ENCODE data around the gene SCAPER. TPM values are rescaled to one million over a fixed set of nuclear protein-coding genes. Genes with fewer than 3 reads are reported as not detected.
"Not testable (repeated sequence)": the region's sequence is repeated elsewhere in the genome, so short reads cannot be mapped to it uniquely, and the experiment has no call there.

SCAPER gene
- total and polyA plus RNA-seq, 8 donors, result 4.9 to 136 (median 18.2) TPM

GRCh38 chr15:76903251-76903681, 1.9 kb downstream of the SCAPER start:
- TF ChIP-seq POLR2AphosphoS5 (IDR thresholded peaks at IDR 0.05) (no peak), EP300 (IDR thresholded peaks at IDR 0.05) (no peak), POLR2A (IDR thresholded peaks at IDR 0.05) (no peak)
- TF ChIP-seq, protein P1, sequence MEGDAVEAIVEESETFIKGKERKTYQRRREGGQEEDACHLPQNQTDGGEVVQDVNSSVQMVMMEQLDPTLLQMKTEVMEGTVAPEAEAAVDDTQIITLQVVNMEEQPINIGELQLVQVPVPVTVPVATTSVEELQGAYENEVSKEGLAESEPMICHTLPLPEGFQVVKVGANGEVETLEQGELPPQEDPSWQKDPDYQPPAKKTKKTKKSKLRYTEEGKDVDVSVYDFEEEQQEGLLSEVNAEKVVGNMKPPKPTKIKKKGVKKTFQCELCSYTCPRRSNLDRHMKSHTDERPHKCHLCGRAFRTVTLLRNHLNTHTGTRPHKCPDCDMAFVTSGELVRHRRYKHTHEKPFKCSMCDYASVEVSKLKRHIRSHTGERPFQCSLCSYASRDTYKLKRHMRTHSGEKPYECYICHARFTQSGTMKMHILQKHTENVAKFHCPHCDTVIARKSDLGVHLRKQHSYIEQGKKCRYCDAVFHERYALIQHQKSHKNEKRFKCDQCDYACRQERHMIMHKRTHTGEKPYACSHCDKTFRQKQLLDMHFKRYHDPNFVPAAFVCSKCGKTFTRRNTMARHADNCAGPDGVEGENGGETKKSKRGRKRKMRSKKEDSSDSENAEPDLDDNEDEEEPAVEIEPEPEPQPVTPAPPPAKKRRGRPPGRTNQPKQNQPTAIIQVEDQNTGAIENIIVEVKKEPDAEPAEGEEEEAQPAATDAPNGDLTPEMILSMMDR (IDR thresholded peaks at IDR 0.05), result no peak
- Histone ChIP-seq H3K9me3 (no peaks in the 10 kb centered on the region), H3K27ac (peak overlapping the region in 3 of 5 donors; percentile 40 to 94 (median 92)), H3K36me3 (peaks cover 0 to 6% (median 0%) of the 10 kb centered on the region in 4 donors), H3K4me1 (peaks cover 21 to 37% (median 27%) of the 10 kb centered on the region in 4 donors), H3K4me3 (no peak overlapping the region), H3K27me3 (no peaks in the 10 kb centered on the region)
- DNase-seq, result peak in 1 of 2 donors; percentile 36
- intact Hi-C loops (cut with DNase I; ENCODE audit: low total_unique reads), result no loop called here

DNA sequence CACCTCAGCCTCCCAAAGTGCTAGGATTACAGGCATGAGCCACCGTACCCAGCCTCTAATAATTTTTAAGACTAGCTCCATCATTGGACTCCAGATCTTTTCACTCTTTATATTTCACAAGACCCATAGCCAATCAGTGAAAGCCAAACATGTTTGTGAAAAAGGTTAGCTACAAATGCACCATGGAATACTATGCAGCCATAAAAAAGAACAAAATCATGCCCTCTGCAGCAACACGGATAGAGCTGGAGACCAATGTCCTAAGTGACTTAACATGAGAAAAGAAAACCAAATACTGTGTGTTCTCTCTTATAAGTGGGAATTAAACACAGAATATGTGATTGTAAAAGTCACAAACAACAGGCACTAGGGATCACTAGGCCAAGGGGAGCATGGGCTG, 3.2 kb downstream of the SCAPER start:
- H3K27me3 ChIP-seq, result no peaks in the 10 kb centered on the region
- DNase-seq, result no peak
- no peaks in the 10 kb centered on the region for H3K9me3 ChIP-seq
- H3K36me3 ChIP-seq, result peaks cover 0 to 6% (median 0%) of the 10 kb centered on the region in 4 donors
- H3K4me1 ChIP-seq, result peaks cover 21 to 42% (median 30%) of the 10 kb centered on the region in 4 donors
- H3K4me3 ChIP-seq, result no peak overlapping the region
- no peak overlapping the region for H3K27ac ChIP-seq
- TF ChIP-seq, protein P1 (IDR thresholded peaks at IDR 0.05), result no peak
- TF ChIP-seq POLR2A (IDR thresholded peaks at IDR 0.05), result no peak
- no peak for TF ChIP-seq POLR2AphosphoS5 (IDR thresholded peaks at IDR 0.05)
- TF ChIP-seq EP300 (IDR thresholded peaks at IDR 0.05), result no peak
- 97 to 100% (median 99%) methylated on average over 2 of the region's 2 CpGs for WGBS, 5 donors
- intact Hi-C loops (cut with DNase I; ENCODE audit: low total_unique reads), result no loop called here

DNA sequence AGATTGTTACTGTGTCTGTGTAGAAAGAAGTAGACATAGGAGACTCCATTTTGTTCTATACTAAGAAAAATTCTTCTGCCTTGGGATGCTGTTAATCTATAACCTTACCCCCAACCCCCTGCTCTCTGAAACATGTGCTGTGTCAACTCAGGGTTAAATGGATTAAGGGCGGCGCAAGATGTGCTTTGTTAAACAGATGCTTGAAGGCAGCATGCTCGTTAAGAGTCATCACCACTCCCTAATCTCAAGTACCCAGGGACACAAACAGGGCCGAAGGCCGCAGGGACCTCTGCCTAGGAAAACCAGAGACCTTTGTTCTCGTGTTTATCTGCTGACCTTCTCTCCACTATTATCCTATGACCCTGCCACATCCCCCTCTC, 5.2 kb downstream of the SCAPER start:
- H3K27ac ChIP-seq; H3K27me3 ChIP-seq; H3K4me3 ChIP-seq; intact Hi-C loops (cut with DNase I; ENCODE audit: low total_unique reads); H3K9me3 ChIP-seq; DNase-seq: not testable (repeated sequence)
- 57 to 90% (median 86%) methylated on average over 2 to 3 of the region's 6 CpGs for WGBS, 5 donors
- Histone ChIP-seq H3K36me3 (peaks cover 0 to 17% (median 0%) of the 10 kb centered on the region in 4 donors), H3K4me1 (peaks cover 11 to 30% (median 19%) of the 10 kb centered on the region in 4 donors)

DNA sequence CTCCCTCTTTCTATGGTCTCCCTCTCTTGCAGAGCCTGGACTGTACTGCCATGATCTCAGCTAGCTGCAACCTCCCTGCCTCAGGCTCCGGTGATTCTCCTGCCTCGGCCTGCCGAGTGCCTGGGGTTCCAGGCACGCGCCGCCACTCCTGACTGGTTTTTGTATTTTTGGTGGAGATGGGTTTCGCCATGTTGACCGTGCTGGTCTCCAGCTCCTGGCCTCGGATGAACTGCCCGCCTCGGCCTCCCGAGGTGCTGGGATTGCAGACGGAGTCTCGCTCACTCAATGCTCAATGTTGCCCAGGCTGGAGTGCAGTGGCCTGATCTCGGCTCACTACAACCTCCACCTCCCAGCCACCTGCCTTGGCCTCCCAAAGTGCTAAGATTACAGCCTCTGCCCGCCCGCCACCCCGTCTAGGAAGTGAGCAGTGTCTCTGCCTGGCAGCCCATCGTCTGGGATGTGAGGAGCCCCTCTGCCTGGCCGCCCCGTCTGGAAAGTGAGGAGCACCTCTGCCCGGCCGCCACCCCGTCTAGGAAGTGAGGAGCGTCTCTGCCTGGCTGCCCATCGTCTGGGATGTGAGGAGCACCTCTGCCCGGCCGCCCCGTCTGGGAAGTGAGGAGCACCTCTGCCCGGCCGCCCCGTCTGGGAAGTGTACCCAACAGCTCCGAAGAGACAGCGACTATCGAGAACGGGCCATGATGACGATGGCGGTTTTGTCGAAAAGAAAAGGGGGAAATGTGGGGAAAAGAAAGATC, 5.8 kb downstream of the SCAPER start:
- H3K4me3 ChIP-seq; H3K27ac ChIP-seq; DNase-seq; H3K27me3 ChIP-seq; H3K9me3 ChIP-seq; intact Hi-C loops (cut with DNase I; ENCODE audit: low total_unique reads): not testable (repeated sequence)
- WGBS, 5 donors, result 92 to 97% (median 96%) methylated on average over 36 to 39 of the region's 39 CpGs
- Histone ChIP-seq H3K36me3 (peaks cover 0 to 17% (median 0%) of the 10 kb centered on the region in 4 donors), H3K4me1 (peaks cover 11 to 27% (median 17%) of the 10 kb centered on the region in 4 donors)

DNA sequence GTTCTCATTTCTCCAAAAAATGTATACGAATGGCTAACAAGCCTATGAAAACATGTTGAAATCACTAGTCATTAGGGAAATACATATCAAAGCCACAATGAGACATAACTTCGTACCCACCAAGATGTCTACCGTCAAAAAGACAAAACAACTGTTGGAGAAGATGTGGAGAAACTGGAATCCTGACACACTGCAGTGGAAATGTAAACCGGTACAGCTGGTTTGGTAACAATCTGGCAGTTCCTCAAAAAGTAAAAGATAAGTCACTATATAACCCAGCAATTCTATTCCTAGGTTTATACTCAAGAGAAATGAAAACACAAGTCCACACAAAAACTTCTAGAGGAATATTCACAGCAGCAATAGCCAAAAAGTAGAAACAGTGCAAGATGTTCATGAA, 7.0 kb downstream of the SCAPER start:
- WGBS, 5 donors, result 61 to 74% (median 73%) methylated on average over 4 of the region's 4 CpGs

More for the DNA sequence above, 7.0 kb downstream of the SCAPER start:
- intact Hi-C loops (cut with DNase I; ENCODE audit: low total_unique reads), result no loop called here
- peaks cover under 1 to 15% (median 9%) of the 10 kb centered on the region in 4 donors for H3K4me1 ChIP-seq
- no peak overlapping the region for H3K4me3 ChIP-seq
- H3K27ac ChIP-seq, result no peak overlapping the region
- H3K36me3 ChIP-seq, result peaks cover 0 to 17% (median 0%) of the 10 kb centered on the region in 4 donors
- TF ChIP-seq EP300 (IDR thresholded peaks at IDR 0.05) (no peak), POLR2A (IDR thresholded peaks at IDR 0.05) (no peak), POLR2AphosphoS5 (IDR thresholded peaks at IDR 0.05) (no peak)
- TF ChIP-seq, protein P1 (IDR thresholded peaks at IDR 0.05), result no peak
- H3K9me3 ChIP-seq, result no peaks in the 10 kb centered on the region
- H3K27me3 ChIP-seq, result no peaks in the 10 kb centered on the region
- DNase-seq, result peak in 1 of 2 donors; percentile 14
